ENCODE data around the gene CRMP1. TPM values are rescaled to one million over a fixed set of nuclear protein-coding genes. Genes with fewer than 3 reads are reported as not detected.

The CRMP1 gene
- polyA plus RNA-seq, 1 donor (not counting 4 experiments of a cell fraction or from before 2014, with no cell fraction given), result 0.03 TPM

- Histone ChIP-seq H3K9me3 (ENCODE audit: control insufficient read depth, low read depth, low read length) (no peaks in the 10 kb centered on the region), H3K36me3 (ENCODE audit: control insufficient read depth in 2 of 2, extremely low read depth in 1 of 2, insufficient read depth in 2 of 2, low read length in 2 of 2) (no peaks in the 10 kb centered on the region), H3K4me3 (ENCODE audit: control insufficient read depth in 2 of 3, extremely low read depth in 1 of 3, insufficient read depth in 2 of 3, low read depth in 1 of 3, low read length in 3 of 3) (no peak overlapping the region), H3K4me1 (ENCODE audit: control insufficient read depth, extremely low read depth, insufficient read depth, low read length) (no peaks in the 10 kb centered on the region), H3K27me3 (ENCODE audit: control insufficient read depth, extremely low read depth, insufficient read depth, low read length) (peaks cover 13% of the 10 kb centered on the region), H3K27ac (ENCODE audit: control insufficient read depth, insufficient read depth, low read length) (no peak overlapping the region), H4K20me1 (ENCODE audit: control insufficient read depth, extremely low read depth, insufficient read depth, low read length) (no peaks in the 10 kb centered on the region), H2AFZ (ENCODE audit: control insufficient read depth, low read length) (no peak overlapping the region), H3K79me2 (ENCODE audit: control insufficient read depth, insufficient read depth, low read length) (no peaks in the 10 kb centered on the region), H3K9me1 (ENCODE audit: control insufficient read depth, extremely low read depth, insufficient read depth, low read length) (no peaks in the 10 kb centered on the region), H3K4me2 (ENCODE audit: control insufficient read depth, extremely low read depth, insufficient read depth, low read depth, low read length) (no peak overlapping the region), H3K9ac (ENCODE audit: control insufficient read depth, extremely low read depth, insufficient read depth, low read length) (no peak overlapping the region)
- no peak for FAIRE-seq
- DNase-seq (ENCODE audit: low read depth, low spot score), result no peak
- dilution Hi-C loops (cut with MboI; ENCODE audit: extremely low pct_ligation_motif_present, low sequenced_read_pairs), result no loop called here
- no peak for TF ChIP-seq EZH2 (IDR thresholded peaks at IDR 0.05; ENCODE audit: low read length)
- TF ChIP-seq CTCF (optimal IDR thresholded peaks at IDR 0.05 in 1 of 3, IDR thresholded peaks at IDR 0.05 in 1 of 3, conservative IDR thresholded peaks at IDR 0.05 in 1 of 3; ENCODE audit: extremely low read depth in 1 of 3, insufficient read depth in 2 of 3, low read length in 3 of 3), result no peak
Observed at GRCh38 chr4:5906191-5906590, 13.3 kb upstream of the CRMP1 start.

- Histone ChIP-seq H3K4me2 (ENCODE audit: control insufficient read depth, extremely low read depth, insufficient read depth, low read depth, low read length) (no peak overlapping the region), H3K27ac (ENCODE audit: control insufficient read depth, insufficient read depth, low read length) (no peak overlapping the region), H3K36me3 (ENCODE audit: control insufficient read depth in 2 of 2, extremely low read depth in 1 of 2, insufficient read depth in 2 of 2, low read length in 2 of 2) (no peaks in the 10 kb centered on the region), H4K20me1 (ENCODE audit: control insufficient read depth, extremely low read depth, insufficient read depth, low read length) (no peaks in the 10 kb centered on the region), H3K79me2 (ENCODE audit: control insufficient read depth, insufficient read depth, low read length) (no peaks in the 10 kb centered on the region), H3K9me1 (ENCODE audit: control insufficient read depth, extremely low read depth, insufficient read depth, low read length) (no peaks in the 10 kb centered on the region), H3K4me1 (ENCODE audit: control insufficient read depth, extremely low read depth, insufficient read depth, low read length) (no peaks in the 10 kb centered on the region), H3K9ac (ENCODE audit: control insufficient read depth, extremely low read depth, insufficient read depth, low read length) (no peak overlapping the region), H3K27me3 (ENCODE audit: control insufficient read depth, extremely low read depth, insufficient read depth, low read length) (peaks cover 13% of the 10 kb centered on the region), H3K9me3 (ENCODE audit: control insufficient read depth, low read depth, low read length) (no peaks in the 10 kb centered on the region), H2AFZ (ENCODE audit: control insufficient read depth, low read length) (no peak overlapping the region), H3K4me3 (ENCODE audit: control insufficient read depth in 2 of 3, extremely low read depth in 1 of 3, insufficient read depth in 2 of 3, low read depth in 1 of 3, low read length in 3 of 3) (no peak overlapping the region)
- TF ChIP-seq CTCF (optimal IDR thresholded peaks at IDR 0.05 in 1 of 3, IDR thresholded peaks at IDR 0.05 in 1 of 3, conservative IDR thresholded peaks at IDR 0.05 in 1 of 3; ENCODE audit: extremely low read depth in 1 of 3, insufficient read depth in 2 of 3, low read length in 3 of 3), result no peak
- no peak for TF ChIP-seq EZH2 (IDR thresholded peaks at IDR 0.05; ENCODE audit: low read length)
- dilution Hi-C loops (cut with MboI; ENCODE audit: extremely low pct_ligation_motif_present, low sequenced_read_pairs), result no loop called here
- DNase-seq (ENCODE audit: low read depth, low spot score) (no peak), FAIRE-seq (no peak)
Observed at GRCh38 chr4:5905714-5906113, 12.8 kb upstream of the CRMP1 start.

All from keratinocyte (primary cell).